ENCODE data around the gene PCDH17. TPM values are rescaled to one million over a fixed set of nuclear protein-coding genes. Genes with fewer than 3 reads are reported as not detected.

The PCDH17 gene
- total and polyA plus RNA-seq, 2 of the 4 experiments (the other 2 are of a cell fraction): under 0.01 TPM; not detected in 1

- in situ Hi-C loops (cut with MboI; ENCODE audit: low sequenced_read_pairs) (no loop called here), intact Hi-C loops (cut with micrococcal nuclease) (no loop called here), dilution Hi-C loops (cut with HindIII; ENCODE audit: low sequenced_read_pairs, unreplicated experiment) (no loop called here)
- H2BK20ac ChIP-seq (ENCODE audit: low read depth, low read length): no peak overlapping the region
- H2BK120ac ChIP-seq (ENCODE audit: low read depth, low read length): no peak overlapping the region
- no peak for TF ChIP-seq RFX5 (IDR thresholded peaks at IDR 0.05; ENCODE audit: low read depth, low read length)
- no peak overlapping the region for H2BK15ac ChIP-seq (ENCODE audit: low read depth, low read length)
- H3K79me1 ChIP-seq (ENCODE audit: low read depth in 1 of 2, low read length in 2 of 2): no peaks in the 10 kb centered on the region
- no peak overlapping the region for H3K27ac ChIP-seq (ENCODE audit: insufficient read depth, low read length)
- no peak overlapping the region for H3K9ac ChIP-seq (ENCODE audit: low read depth, low read length)
- no CpG with 5 or more reads among the region's 1 CpG for WGBS, 2 experiments (ENCODE audit: extremely low coverage in 2 of 2, insufficient read length in 1 of 2)
- H3K4me2 ChIP-seq (ENCODE audit: low read depth, low read length): no peak overlapping the region
- ChIA-PET CTCF (no interaction called here), POLR2A (ENCODE audit: unreplicated experiment) (no interaction called here)
- H3K4me1 ChIP-seq (ENCODE audit: control insufficient read depth, insufficient read depth, low read length): no peaks in the 10 kb centered on the region
- no peak overlapping the region for H2AK9ac ChIP-seq (replicated peaks; ENCODE audit: low read depth, low read length, poor library complexity)
- H4K5ac ChIP-seq (ENCODE audit: low read depth, low read length): no peak overlapping the region
- no peak overlapping the region for H2BK5ac ChIP-seq (ENCODE audit: low read depth, low read length, poor library complexity, severe bottlenecking)
- no peaks in the 10 kb centered on the region for H4K20me1 ChIP-seq (ENCODE audit: insufficient read depth, low read length)
- H4K8ac ChIP-seq (ENCODE audit: low read depth in 2 of 2, low read length in 2 of 2): no peak overlapping the region
- no peak overlapping the region for H4K91ac ChIP-seq (ENCODE audit: insufficient read depth, low read depth, low read length)
- H3K27me3 ChIP-seq (ENCODE audit: control insufficient read depth, insufficient read depth, low read length): no peaks in the 10 kb centered on the region
- H3K36me3 ChIP-seq (ENCODE audit: control insufficient read depth, insufficient read depth, low read length): no peaks in the 10 kb centered on the region
- no peaks in the 10 kb centered on the region for H3K9me1 ChIP-seq (ENCODE audit: insufficient read depth, low read length)
- no peak overlapping the region for H3K4me3 ChIP-seq (ENCODE audit: insufficient read depth, low read depth, low read length)
- ATAC-seq (ENCODE audit: low read depth) (no peak), DNase-seq (no peak)
- H3K14ac ChIP-seq (replicated peaks; ENCODE audit: low read depth, low read length): no peak overlapping the region
- H3K9me3 ChIP-seq (ENCODE audit: control insufficient read depth, insufficient read depth, low read length): peaks cover 7% of the 10 kb centered on the region
- H3K18ac ChIP-seq (ENCODE audit: low read depth, low read length): no peak overlapping the region
- no TSS peak for BruUV-seq (replicated peaks)
- H3K4ac ChIP-seq (ENCODE audit: low read depth, low read length): no peak overlapping the region
- H3K23ac ChIP-seq (ENCODE audit: low read depth, low read length): no peak overlapping the region
- no peak overlapping the region for H3K56ac ChIP-seq (ENCODE audit: extremely low read depth, insufficient read depth, low read length)
- H2AFZ ChIP-seq (replicated peaks; ENCODE audit: low read length, poor library complexity): no peak overlapping the region
- no peak overlapping the region for H2AK5ac ChIP-seq (ENCODE audit: low read depth, low read length)
Observed at GRCh38 chr13:57583529-57583928, 48.0 kb upstream of the PCDH17 start.
